Body of pancreas (tissue), 4 donors: ENCODE results near the gene AMMECR1. TPM values are rescaled to one million over a fixed set of nuclear protein-coding genes. Genes with fewer than 3 reads are reported as not detected.

ENCODE experiments used
- ATAC-seq: fragments of 150-250 bp; one replicate; pipeline ENCODE4 v1.9.1; 2016
- DNase-seq, 4 donors: peaks; one replicate each; pipeline ENCODE4 v3.0.0-alpha.2; 2019
- H3K27ac ChIP-seq, 4 donors: fragments of 200-600 bp; sonication (generic); 1 replicate in 3 of 4; 2 replicates in 1 of 4; pipeline versions ENCODE4 v1.5.1 to v1.6.1; 2016 to 2019; ENCODE audit warnings: mild to moderate bottlenecking in 1 of 4, mixed read lengths in 1 of 4, moderate library complexity in 1 of 4
- H3K27me3 ChIP-seq, 2 donors: fragments of 200-600 bp; sonication (generic); one replicate each; pipeline ENCODE4 v1.6.0; 2016; ENCODE audit warnings: mild to moderate bottlenecking in 1 of 2
- H3K36me3 ChIP-seq, 2 donors: fragments of 200-600 bp; sonication (generic); replicated peaks in 1 of 2; 2 replicates each; pipeline ENCODE4 v1.5.1; 2016; ENCODE audit warnings: low read depth in 2 of 2; ENCODE audit not compliant: insufficient read depth in 1 of 2
- H3K4me1 ChIP-seq: fragments of 200-600 bp; sonication (generic); one replicate; pipeline ENCODE4 v1.6.0; 2016
- H3K4me3 ChIP-seq, 2 donors: fragments of 200-600 bp; sonication (generic); 1 replicate in 1 of 2; 2 replicates in 1 of 2; pipeline ENCODE4 v1.5.1; 2016 to 2019
- H3K9me3 ChIP-seq, 3 donors: fragments of 200-600 bp; sonication (generic); 1 replicate in 2 of 3; 2 replicates in 1 of 3; pipeline ENCODE4 v1.5.1; 2016
- POLR2A ChIP-seq, 3 donors: fragments of 450-650 bp; IDR thresholded peaks; one replicate each; pipeline ENCODE4 v1.6.1; 2016; ENCODE audit warnings: antibody characterized with exemption in 3 of 3, mild to moderate bottlenecking in 2 of 3
- WGBS, 2 donors: methylation state at CpG; one replicate each; pipeline ENCODE4 v1.1.5; 2017; 5-methylcytosine and 5-hydroxymethylcytosine counted together
- intact Hi-C: fragments of 100-400 bp; cut with DNase I; formaldehyde crosslinking; loops from one replicate; pipeline ENCODE4 v1.15.1; 2023
- total RNA-seq, 2 donors: library from RNA; depleted of rRNA; stranded (reverse); fragments of >200 nt; gene quantifications; one replicate each; pipeline ENCODE4 v1.1.0, GENCODE V29; 2016
- TF ChIP-seq, protein P1 (sequence below), 7 experiments: fragments of 450-650 bp in 4 of 7; fragments of 200-600 bp in 3 of 7; sonication (generic) in 3 of 7; IDR thresholded peaks; one replicate each; pipeline ENCODE4 v1.5.1; 2016 to 2019; ENCODE audit warnings: antibody characterized with exemption in 7 of 7

The AMMECR1 gene
- total RNA-seq, 2 donors from 2014 or later: 1.6 to 6.5 TPM

DNA sequence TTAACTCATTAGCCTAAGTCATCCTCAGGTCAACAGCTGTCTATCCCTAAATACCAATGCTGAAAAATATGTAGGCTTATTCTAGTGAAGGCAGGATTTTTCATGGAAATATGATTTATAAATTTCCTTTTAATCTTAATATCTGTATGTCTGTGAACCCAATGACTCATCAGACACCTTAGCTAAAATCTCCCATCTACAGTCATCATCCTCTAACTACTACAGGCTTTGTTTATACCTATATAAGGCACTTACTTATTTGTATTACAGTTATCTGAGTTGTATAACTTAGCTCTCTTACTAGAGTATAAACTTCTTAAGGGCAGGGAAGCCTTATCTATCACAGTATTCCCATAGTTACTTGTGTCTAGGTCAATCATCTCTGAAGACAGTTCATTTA lies 24.2 kb downstream of the AMMECR1 start:
- ATAC-seq (no peak), DNase-seq (no peak)
- Histone ChIP-seq H3K27ac (no peak overlapping the region), H3K9me3 (no peaks in the 10 kb centered on the region), H3K4me1 (no peaks in the 10 kb centered on the region), H3K36me3 (no peaks in the 10 kb centered on the region), H3K4me3 (no peak overlapping the region), H3K27me3 (no peaks in the 10 kb centered on the region)
- no peak for TF ChIP-seq POLR2A (IDR thresholded peaks at IDR 0.05)
- TF ChIP-seq, protein P1, sequence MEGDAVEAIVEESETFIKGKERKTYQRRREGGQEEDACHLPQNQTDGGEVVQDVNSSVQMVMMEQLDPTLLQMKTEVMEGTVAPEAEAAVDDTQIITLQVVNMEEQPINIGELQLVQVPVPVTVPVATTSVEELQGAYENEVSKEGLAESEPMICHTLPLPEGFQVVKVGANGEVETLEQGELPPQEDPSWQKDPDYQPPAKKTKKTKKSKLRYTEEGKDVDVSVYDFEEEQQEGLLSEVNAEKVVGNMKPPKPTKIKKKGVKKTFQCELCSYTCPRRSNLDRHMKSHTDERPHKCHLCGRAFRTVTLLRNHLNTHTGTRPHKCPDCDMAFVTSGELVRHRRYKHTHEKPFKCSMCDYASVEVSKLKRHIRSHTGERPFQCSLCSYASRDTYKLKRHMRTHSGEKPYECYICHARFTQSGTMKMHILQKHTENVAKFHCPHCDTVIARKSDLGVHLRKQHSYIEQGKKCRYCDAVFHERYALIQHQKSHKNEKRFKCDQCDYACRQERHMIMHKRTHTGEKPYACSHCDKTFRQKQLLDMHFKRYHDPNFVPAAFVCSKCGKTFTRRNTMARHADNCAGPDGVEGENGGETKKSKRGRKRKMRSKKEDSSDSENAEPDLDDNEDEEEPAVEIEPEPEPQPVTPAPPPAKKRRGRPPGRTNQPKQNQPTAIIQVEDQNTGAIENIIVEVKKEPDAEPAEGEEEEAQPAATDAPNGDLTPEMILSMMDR (IDR thresholded peaks at IDR 0.05): no peak
- intact Hi-C loops: no loop called here

DNA sequence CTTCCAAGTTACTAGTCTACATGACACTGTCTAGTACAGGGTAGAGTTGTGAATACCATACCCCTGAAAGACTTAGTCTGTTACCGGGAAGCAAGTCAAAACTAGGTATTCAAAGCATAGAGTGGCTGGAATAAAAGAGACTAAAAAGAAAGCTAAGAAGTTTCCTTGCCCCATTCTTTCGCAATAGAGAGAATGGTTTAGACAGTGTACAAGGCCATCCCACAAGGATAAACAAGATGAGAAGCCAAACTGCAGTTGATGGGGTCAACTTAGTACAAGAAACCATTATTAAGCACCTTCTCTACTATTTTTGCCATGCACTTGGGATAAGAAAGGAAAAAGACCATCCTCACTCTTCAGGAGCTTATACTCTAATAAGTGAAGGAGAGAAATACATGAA lies 30.3 kb downstream of the AMMECR1 start:
- Histone ChIP-seq H3K9me3 (no peaks in the 10 kb centered on the region), H3K27ac (no peak overlapping the region), H3K27me3 (no peaks in the 10 kb centered on the region), H3K36me3 (no peaks in the 10 kb centered on the region), H3K4me3 (no peak overlapping the region), H3K4me1 (no peaks in the 10 kb centered on the region)
- intact Hi-C loops: no loop called here
- TF ChIP-seq, protein P1 (IDR thresholded peaks at IDR 0.05): no peak
- TF ChIP-seq POLR2A (IDR thresholded peaks at IDR 0.05): no peak
- ATAC-seq (no peak), DNase-seq (no peak)
- 77 to 95% methylated on average over 2 of the region's 2 CpGs for WGBS, 2 donors

DNA sequence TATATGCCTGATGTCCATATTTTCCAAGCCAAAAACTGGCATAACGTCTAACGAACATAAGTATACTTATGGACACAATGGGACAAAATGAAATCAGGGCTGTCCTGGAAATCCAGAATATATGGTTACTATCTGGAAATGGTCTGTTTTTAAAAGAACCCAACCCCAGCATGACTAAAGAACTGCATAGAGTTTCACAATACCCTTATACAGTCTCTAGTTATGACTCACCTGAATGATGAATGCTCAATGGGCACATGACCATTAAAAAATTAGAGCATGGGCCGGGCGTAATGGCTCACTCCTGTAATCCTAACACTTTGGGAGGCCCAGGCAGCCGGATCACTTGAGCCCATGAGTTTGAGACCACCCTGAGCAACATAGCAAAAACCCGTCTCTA lies 31.8 kb downstream of the AMMECR1 start:
- WGBS, 2 donors: 98% methylated on average over 3 to 4 of the region's 6 CpGs
- DNase-seq: peak in 1 of 4 donors; percentile 1
- ATAC-seq: no peak
- peaks cover 6% of the 10 kb centered on the region for H3K4me1 ChIP-seq
- no peaks in the 10 kb centered on the region for H3K27me3 ChIP-seq
- no peaks in the 10 kb centered on the region for H3K9me3 ChIP-seq
- no peaks in the 10 kb centered on the region for H3K36me3 ChIP-seq
- intact Hi-C loops: no loop called here
- no peak overlapping the region for H3K4me3 ChIP-seq
- H3K27ac ChIP-seq: no peak overlapping the region
- TF ChIP-seq POLR2A (IDR thresholded peaks at IDR 0.05): no peak
- TF ChIP-seq, protein P1 (IDR thresholded peaks at IDR 0.05): no peak

DNA sequence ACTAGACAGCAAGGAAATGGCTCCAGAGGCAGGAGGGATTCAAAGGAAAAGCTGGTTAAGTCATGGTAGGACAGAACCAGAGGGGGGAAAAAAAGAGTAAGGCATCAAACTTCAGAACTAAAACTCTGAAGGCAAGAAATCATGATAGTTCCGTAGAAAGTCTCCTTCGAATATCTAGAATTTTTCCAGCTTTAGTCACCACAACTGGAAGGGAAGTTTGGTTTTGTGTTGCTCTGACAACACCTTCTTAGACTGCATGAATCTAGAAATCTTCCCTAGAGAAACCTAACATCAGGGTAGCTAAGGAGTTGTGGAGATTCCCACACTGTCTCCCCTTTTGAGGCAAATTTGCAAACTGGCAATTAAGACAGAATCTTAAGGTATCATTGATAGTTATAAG lies 33.7 kb downstream of the AMMECR1 start:
- ATAC-seq (no peak), DNase-seq (no peak)
- intact Hi-C loops: no loop called here
- Histone ChIP-seq H3K36me3 (no peaks in the 10 kb centered on the region), H3K4me3 (no peak overlapping the region), H3K27me3 (no peaks in the 10 kb centered on the region), H3K27ac (no peak overlapping the region), H3K9me3 (no peaks in the 10 kb centered on the region), H3K4me1 (peaks cover 12% of the 10 kb centered on the region)
- TF ChIP-seq, protein P1 (IDR thresholded peaks at IDR 0.05): no peak
- TF ChIP-seq POLR2A (IDR thresholded peaks at IDR 0.05): no peak
- 83 to 94% methylated on average over 2 of the region's 2 CpGs for WGBS, 2 donors

DNA sequence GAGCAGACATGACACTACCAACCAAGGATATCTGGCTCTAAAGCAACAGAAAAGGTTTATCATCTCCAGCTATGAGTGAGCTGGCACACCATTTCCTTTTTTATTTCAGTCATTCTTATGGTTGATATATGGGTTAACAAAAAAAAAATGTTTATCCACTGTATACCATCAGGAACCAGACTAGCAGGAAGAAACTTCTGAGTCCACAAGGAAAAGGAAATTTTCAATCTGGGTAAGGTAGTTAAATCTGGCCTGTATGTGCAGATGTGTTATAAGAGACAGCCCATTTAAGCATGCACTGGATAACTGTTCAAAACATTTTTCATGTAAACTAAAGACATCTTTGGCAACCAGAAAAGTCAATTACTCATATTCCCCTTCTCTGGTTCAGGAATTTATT lies 35.0 kb downstream of the AMMECR1 start:
- no peak for TF ChIP-seq POLR2A (IDR thresholded peaks at IDR 0.05)
- TF ChIP-seq, protein P1 (IDR thresholded peaks at IDR 0.05): no peak
- intact Hi-C loops: no loop called here
- Histone ChIP-seq H3K4me1 (peaks cover 22% of the 10 kb centered on the region), H3K9me3 (no peaks in the 10 kb centered on the region), H3K27me3 (no peaks in the 10 kb centered on the region), H3K4me3 (no peak overlapping the region), H3K27ac (no peak overlapping the region), H3K36me3 (no peaks in the 10 kb centered on the region)
- ATAC-seq (no peak), DNase-seq (no peak)
